ENCODE results near the gene ZNF507. TPM values are rescaled to one million over a fixed set of nuclear protein-coding genes. Genes with fewer than 3 reads are reported as not detected.
A peak's percentile ranks its signal among the peaks of the same experiment; 100 is the strongest.

Gene ZNF507
- total RNA-seq, 1 donor from 2014 or later, result 17.0 TPM

GRCh38 chr19:32317086-32317485 lies 28.3 kb upstream of the ZNF507 start:
- DNase-seq (ENCODE audit: low spot score), result no peak
- H3K4me1 Mint-ChIP-seq (ENCODE audit: low read depth), result no peaks in the 10 kb centered on the region
- H3K36me3 Mint-ChIP-seq (ENCODE audit: low read depth), result no peaks in the 10 kb centered on the region
- H3K27me3 Mint-ChIP-seq (ENCODE audit: low read depth), result peaks cover 4% of the 10 kb centered on the region
- H3K9me3 Mint-ChIP-seq (ENCODE audit: low read depth), result no peaks in the 10 kb centered on the region
- TF ChIP-seq, protein P1, sequence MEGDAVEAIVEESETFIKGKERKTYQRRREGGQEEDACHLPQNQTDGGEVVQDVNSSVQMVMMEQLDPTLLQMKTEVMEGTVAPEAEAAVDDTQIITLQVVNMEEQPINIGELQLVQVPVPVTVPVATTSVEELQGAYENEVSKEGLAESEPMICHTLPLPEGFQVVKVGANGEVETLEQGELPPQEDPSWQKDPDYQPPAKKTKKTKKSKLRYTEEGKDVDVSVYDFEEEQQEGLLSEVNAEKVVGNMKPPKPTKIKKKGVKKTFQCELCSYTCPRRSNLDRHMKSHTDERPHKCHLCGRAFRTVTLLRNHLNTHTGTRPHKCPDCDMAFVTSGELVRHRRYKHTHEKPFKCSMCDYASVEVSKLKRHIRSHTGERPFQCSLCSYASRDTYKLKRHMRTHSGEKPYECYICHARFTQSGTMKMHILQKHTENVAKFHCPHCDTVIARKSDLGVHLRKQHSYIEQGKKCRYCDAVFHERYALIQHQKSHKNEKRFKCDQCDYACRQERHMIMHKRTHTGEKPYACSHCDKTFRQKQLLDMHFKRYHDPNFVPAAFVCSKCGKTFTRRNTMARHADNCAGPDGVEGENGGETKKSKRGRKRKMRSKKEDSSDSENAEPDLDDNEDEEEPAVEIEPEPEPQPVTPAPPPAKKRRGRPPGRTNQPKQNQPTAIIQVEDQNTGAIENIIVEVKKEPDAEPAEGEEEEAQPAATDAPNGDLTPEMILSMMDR (IDR thresholded peaks at IDR 0.05), result no peak
- no peak overlapping the region for H3K4me3 Mint-ChIP-seq (ENCODE audit: unreplicated experiment)
- no peak overlapping the region for H3K27ac Mint-ChIP-seq (ENCODE audit: unreplicated experiment)

- DNase-seq (ENCODE audit: low spot score), result no peak
Measured at GRCh38 chr19:32318884-32319520, 26.4 kb upstream of the ZNF507 start.

GRCh38 chr19:32322541-32322940 lies 22.9 kb upstream of the ZNF507 start:
- Mint-ChIP-seq H3K36me3 (ENCODE audit: low read depth) (no peaks in the 10 kb centered on the region), H3K4me1 (ENCODE audit: low read depth) (no peaks in the 10 kb centered on the region), H3K27me3 (ENCODE audit: low read depth) (peaks cover 4% of the 10 kb centered on the region), H3K4me3 (ENCODE audit: unreplicated experiment) (no peak overlapping the region), H3K9me3 (ENCODE audit: low read depth) (no peaks in the 10 kb centered on the region), H3K27ac (ENCODE audit: unreplicated experiment) (no peak overlapping the region)
- DNase-seq (ENCODE audit: low spot score), result no peak
- TF ChIP-seq, protein P1 (IDR thresholded peaks at IDR 0.05), result no peak

More at GRCh38 chr19:32318884-32319520, 26.4 kb upstream of the ZNF507 start:
- Mint-ChIP-seq H3K27ac (ENCODE audit: unreplicated experiment) (no peak overlapping the region), H3K4me3 (ENCODE audit: unreplicated experiment) (no peak overlapping the region), H3K36me3 (ENCODE audit: low read depth) (no peaks in the 10 kb centered on the region), H3K4me1 (ENCODE audit: low read depth) (no peaks in the 10 kb centered on the region), H3K9me3 (ENCODE audit: low read depth) (no peaks in the 10 kb centered on the region), H3K27me3 (ENCODE audit: low read depth) (peaks cover 6% of the 10 kb centered on the region)
- TF ChIP-seq, protein P1 (IDR thresholded peaks at IDR 0.05), result peak; percentile 56

DNA sequence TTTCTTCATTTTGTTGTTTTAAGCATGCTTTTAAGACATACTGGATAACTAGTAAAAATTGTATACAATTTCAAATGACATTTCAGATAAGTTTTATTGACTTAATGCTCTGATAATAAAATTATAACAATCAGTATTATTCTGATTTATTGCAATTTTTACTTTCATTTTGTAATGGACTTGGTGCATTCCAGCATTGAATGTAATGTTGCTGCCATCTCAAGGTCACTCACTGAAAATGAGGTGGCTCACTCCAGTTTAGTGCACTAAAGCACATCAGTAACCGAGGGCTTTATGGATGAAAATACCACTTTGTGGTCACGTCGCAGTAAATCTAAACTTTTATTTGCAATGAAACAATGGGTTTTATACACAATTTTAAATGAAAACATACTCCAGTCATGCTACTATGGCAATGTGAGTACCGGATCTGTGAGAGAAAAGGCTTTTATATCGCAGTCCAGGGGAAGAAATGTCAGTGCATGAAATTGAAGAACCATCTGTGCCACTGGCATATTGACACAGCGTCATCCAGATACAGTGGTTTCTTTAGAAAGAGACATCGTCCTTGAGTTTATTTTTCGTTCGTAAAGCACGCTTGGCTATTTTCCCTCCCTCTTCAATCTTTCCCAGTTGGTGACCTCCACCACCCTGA lies 20.7 kb upstream of the ZNF507 start:
- no peaks in the 10 kb centered on the region for H3K4me1 Mint-ChIP-seq (ENCODE audit: low read depth)
- H3K27ac Mint-ChIP-seq (ENCODE audit: unreplicated experiment), result no peak overlapping the region
- peaks cover 4% of the 10 kb centered on the region for H3K27me3 Mint-ChIP-seq (ENCODE audit: low read depth)
- TF ChIP-seq, protein P1 (IDR thresholded peaks at IDR 0.05), result peak; percentile 55
- no peaks in the 10 kb centered on the region for H3K9me3 Mint-ChIP-seq (ENCODE audit: low read depth)
- H3K4me3 Mint-ChIP-seq (ENCODE audit: unreplicated experiment), result no peak overlapping the region
- no peaks in the 10 kb centered on the region for H3K36me3 Mint-ChIP-seq (ENCODE audit: low read depth)
- DNase-seq (ENCODE audit: low spot score), result no peak

DNA sequence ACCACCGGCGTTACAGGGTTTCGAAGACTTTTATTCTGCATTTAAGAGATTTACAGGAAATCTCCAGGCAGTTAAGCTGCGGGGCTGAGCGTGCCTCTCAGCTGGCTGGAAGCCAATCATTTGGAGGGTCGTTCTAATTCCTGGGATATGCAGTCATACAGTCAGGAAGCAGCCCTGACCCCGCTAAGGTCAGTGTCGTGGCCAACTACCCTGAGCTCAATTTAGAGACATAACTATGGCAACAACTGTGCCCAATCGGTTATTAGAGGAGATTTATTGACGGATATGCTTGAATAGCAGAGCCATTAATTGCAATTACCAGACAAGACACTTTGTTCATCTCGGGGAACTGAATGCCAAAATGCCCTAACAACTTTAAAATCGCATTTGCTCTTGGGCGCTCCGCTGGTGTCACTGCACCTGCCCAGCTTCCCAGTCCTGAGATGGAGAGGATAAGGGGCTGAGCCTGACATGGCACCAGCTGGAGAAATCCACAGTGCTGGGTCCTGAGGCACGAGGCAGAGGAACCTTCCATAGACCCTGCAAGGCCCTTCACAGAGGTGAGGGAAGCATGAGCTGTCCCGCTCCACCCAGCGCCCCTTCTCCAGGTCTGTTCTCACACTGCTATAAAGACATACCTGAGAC lies 15.1 kb upstream of the ZNF507 start:
- no peak for DNase-seq (ENCODE audit: low spot score)
- H3K9me3 Mint-ChIP-seq (ENCODE audit: low read depth), result no peaks in the 10 kb centered on the region
- H3K4me3 Mint-ChIP-seq (ENCODE audit: unreplicated experiment), result no peak overlapping the region
- no peaks in the 10 kb centered on the region for H3K4me1 Mint-ChIP-seq (ENCODE audit: low read depth)
- no peaks in the 10 kb centered on the region for H3K36me3 Mint-ChIP-seq (ENCODE audit: low read depth)
- TF ChIP-seq, protein P1 (IDR thresholded peaks at IDR 0.05), result no peak
- peaks cover 6% of the 10 kb centered on the region for H3K27me3 Mint-ChIP-seq (ENCODE audit: low read depth)
- no peak overlapping the region for H3K27ac Mint-ChIP-seq (ENCODE audit: unreplicated experiment)

All from chondrocyte (in vitro differentiated cells).